GM04504 (cell line): ENCODE results near the gene TMEM154.
A peak's percentile ranks its signal among the peaks of the same experiment; 100 is the strongest.

Experiments
- DNase-seq: peaks from one replicate; pipeline ENCODE4 v3.0.0-alpha.2; 2012; ENCODE audit warnings: low read depth

TMEM154 gene, protein sequence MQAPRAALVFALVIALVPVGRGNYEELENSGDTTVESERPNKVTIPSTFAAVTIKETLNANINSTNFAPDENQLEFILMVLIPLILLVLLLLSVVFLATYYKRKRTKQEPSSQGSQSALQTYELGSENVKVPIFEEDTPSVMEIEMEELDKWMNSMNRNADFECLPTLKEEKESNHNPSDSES

GRCh38 chr4:152679414-152680281 is at the start of gene TMEM154:
Gene TMEM154, minus strand, starts transcription at chr4:152679997. Its CDS starts 64 bp downstream, at chr4:152679933.
- DNase-seq, result peak; percentile 35

- peak; percentile 42 for DNase-seq
Measured at GRCh38 chr4:152729466-152729865, 49.7 kb upstream of the TMEM154 start.

DNA sequence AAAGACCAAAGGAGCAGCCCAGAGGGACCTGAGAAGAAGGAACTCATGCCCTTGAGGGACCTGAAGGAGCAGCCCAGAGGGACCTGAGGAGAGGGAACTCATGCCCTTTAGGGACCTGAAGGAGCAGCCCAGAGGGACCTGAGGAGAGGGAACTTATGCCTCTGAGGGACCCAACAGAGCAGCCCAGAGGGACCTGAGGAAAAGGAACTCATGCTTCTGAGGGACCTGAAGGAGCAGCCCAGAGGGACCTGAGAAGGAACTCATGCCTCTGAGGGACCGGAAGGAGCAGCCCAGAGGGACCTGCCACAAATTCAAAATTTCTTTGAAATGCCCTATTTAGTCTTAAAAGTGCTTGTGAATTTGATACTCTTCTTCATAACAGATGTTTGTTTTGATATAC is 48.5 kb upstream of the TMEM154 start:
- no peak for DNase-seq

DNA sequence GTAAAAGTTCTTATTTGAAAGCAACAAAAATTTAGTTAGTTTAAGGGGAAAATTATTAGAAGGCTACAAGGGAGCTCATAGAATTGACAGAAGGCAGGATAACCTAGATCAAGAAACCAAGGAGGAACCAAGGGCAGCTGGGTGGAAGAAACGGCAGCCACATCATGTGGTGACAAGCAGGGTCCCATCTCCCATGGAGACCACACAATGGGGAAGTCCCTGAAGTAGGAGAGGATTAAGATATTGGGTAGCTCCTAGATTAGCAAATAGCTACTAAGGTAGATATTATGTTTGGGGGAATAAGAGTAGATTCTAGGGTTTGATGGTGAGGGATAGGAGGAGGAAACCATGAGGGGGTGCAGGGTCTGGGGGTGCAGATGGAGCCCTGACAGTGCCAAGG is 48.0 kb upstream of the TMEM154 start:
- DNase-seq, result no peak

DNA sequence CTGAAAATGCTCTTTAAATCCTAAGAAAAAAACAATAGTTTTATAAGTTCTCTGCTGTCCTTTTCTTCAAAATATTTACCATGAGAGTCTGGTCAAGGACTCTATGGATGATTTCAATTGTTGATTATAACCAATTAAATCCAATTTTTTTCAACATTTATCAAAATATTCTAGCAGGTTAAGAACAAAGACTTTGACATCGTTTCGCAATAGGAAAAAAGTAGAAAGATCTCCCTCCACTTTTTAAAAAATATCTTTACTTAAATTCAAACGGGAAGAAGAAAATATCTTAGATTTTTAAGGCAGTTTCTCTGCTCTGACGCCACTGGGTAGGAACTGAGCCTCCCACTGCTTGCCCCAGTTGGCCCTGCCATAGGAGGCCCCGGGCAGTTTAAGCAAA is 44.7 kb upstream of the TMEM154 start:
- no peak for DNase-seq

GRCh38 chr4:152723236-152723635 is 43.4 kb upstream of the TMEM154 start:
- no peak for DNase-seq

DNA sequence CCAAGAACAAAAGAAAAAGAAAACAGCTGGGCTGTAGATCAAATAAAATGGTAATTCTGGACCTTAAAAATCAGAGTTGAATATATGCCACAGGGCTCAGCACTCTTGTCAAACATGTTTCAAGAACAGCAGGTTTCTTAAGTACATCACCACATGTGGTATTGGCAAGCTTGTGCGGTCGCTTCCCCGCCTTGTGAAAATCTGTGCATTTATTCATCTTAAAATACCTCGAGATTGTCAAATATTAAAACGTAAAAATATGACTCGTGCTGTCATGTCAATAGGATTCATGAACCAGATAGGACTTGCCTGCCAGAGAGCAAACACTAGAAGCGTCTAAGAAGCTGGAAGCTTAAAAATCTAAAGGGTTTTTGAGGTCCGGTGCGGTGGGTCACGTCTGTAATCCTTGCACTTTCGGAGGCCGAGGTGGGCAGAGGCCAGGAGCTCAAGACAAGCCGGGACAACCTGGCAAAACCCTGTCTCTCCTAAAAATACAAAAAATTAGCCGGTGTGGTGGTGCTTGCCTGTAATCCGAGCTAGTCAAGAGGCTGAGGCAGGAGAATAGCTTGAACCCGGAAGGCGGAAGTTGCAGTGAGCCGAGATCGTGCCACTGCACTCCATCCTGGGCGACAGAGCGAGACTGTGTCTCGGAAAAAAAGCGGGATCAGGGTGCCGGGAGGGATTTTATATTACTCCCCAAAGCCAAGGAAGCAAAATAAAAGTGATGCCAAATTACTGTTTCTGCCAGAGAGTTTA is 40.2 kb upstream of the TMEM154 start:
- DNase-seq, result no peak

- no peak for DNase-seq
Measured at GRCh38 chr4:152719291-152719690, 39.5 kb upstream of the TMEM154 start.

GRCh38 chr4:152715076-152715475 is 35.3 kb upstream of the TMEM154 start:
- no peak for DNase-seq

GRCh38 chr4:152713951-152714705 is 34.3 kb upstream of the TMEM154 start:
- no peak for DNase-seq

DNA sequence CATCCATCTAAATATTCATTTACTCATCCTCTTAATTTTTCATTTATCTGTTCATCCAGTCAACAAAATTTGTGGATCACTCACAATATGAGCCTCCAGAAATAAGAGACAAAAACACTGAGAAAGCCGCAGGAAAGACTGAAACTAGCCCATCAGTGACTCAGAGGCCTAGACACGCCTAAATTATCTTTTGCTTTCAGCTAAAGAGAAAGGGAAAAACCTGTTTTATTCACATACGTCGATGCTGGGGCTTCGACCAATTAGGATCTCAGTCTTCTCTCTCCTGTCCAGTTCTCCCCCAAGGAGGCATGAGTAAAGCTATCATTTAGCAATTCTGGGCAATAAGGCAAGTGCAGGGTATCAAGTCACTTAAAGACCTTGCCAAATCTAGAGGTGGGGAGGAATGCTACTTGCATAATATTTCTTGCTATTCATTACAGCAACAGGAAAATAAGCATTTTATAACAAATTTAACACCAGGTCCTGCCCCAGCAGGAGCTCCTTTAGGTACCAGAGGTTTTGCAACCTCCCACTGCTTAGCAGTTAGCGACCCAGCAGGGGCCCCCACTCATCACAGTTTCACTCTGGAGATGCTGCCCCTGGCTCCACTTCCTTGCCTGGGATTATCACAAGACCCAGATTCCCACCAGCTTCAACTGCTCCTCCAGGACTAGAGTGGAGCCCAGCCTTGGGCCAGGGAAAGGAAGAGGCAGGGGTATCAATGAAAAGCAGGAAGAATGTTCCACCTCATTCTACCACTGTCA is 30.1 kb upstream of the TMEM154 start:
- DNase-seq, result no peak

DNA sequence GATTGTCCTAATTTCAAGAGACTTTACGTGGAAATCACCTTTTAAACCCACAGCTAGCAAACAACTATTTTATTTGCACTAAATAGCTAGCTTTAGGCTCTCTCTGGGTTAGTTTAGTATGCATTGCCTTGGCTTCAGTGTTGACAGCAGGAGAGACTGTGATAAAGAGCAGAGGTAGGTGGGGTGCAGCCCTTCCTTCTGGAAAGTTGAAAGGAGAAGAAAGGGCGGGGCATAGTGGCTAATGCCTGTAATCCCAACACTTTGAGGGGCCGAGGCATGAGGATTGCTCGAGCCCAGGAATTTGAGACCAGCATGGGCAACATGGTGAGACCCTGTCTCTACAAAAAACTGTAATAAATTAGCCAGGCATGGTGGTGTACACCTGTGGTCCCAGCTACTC is 29.0 kb upstream of the TMEM154 start:
- no peak for DNase-seq

- no peak for DNase-seq
Measured at GRCh38 chr4:152708361-152708760, 28.6 kb upstream of the TMEM154 start.

DNA sequence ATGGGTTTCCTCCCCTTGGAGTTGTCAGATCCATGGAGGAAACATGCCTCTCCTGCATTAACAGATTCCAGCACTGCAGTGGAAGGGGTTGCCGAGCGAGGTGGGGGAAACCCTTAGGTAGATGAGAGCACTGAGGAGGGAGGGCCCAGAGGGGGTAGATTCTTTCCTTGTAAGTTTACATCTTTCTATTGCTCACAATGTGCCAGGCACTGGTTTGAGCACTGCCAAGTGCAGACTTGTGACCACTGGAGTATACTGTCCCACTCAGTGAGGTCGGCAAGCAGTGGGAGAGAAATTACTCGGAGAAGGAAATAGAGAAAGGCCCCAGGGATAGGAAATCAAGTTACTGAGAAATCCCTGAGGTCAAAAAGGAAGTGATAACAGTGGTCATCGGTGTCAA is 27.8 kb upstream of the TMEM154 start:
- no peak for DNase-seq

- DNase-seq, result no peak
Measured at GRCh38 chr4:152705903-152706302, 26.1 kb upstream of the TMEM154 start.

GRCh38 chr4:152704788-152705187 is 25.0 kb upstream of the TMEM154 start:
- DNase-seq, result no peak

DNA sequence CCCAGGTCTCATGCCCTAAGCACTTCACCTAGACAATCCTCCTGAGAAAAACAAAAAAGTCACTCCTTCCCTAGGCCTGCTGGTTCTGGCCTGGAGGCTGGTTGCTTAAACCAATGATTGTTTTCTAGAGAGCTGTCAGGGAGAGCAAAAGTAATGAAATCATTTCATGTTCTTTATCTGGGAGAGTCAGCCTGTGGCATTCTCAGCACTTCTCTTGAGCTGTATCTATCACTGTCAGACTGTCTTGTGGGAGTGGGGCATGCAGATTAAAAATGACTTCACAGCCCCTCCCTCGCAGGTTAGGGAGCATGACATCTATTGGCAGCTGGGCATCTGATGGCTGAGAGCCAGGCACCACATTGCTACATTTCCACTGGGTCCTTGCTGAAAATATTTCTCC is 20.4 kb upstream of the TMEM154 start:
- no peak for DNase-seq

GRCh38 chr4:152699313-152699712 is 19.5 kb upstream of the TMEM154 start:
- DNase-seq, result no peak

GRCh38 chr4:152698089-152698499 is 18.3 kb upstream of the TMEM154 start:
- DNase-seq, result no peak

DNA sequence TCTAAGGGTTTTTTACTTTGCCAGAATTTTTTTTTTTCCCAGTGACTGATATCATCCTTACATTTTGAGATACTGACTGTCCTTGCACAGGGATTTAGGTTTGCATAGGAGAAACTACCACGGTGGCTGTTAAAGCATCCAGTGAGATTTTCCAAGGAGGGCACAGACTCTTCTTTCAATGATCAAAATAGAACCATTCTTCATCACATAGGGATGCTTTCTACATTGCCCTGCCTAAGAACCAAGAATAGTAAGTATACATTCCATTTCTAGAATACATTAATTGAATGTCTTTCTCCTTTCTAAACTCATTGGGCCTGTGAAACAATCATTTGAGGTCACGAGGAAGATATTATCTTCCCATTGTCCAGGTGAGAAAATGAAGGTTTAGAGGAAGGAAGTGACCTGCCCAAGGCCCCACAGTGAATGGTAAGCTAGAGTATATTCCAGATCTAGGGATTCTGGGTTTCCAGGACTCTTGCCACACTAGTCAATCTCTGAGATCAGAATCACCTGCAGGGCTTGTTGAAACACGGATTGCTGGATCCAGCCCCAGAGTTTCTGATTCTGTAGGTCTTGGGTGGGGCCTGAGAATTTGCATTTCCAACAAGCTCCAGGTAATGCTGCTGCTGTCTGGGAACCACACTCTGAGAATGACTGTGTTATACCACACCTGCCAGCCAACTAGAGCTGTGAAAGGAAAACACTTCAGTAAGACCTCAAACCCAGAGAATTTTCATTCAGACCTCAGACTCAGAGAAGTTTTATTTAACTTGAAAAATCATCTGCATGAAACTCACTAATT is 17.7 kb upstream of the TMEM154 start:
- no peak for DNase-seq
